ENCODE data around the gene ARVCF. TPM values are rescaled to one million over a fixed set of nuclear protein-coding genes. Genes with fewer than 3 reads are reported as not detected.

Gene ARVCF
- 152 and 191 TPM in 2 replicates for total RNA-seq

- DNase-seq (ENCODE audit: extremely low read depth, low read depth, low spot score), result no peak
Observed at GRCh38 chr22:20016734-20017621, at the start of gene ARVCF. Gene ARVCF, minus strand, starts transcription at chr22:20016823. Its CDS starts 26,029 bp downstream, at chr22:19990794.

- no peak for DNase-seq (ENCODE audit: extremely low read depth, low read depth, low spot score)
Observed at GRCh38 chr22:20065896-20066616, 49.4 kb upstream of the ARVCF start.

GRCh38 chr22:20064545-20065262 lies 48.1 kb upstream of the ARVCF start:
- DNase-seq (ENCODE audit: extremely low read depth, low read depth, low spot score), result no peak

- no peak for DNase-seq (ENCODE audit: extremely low read depth, low read depth, low spot score)
Observed at GRCh38 chr22:20064140-20064480, 47.5 kb upstream of the ARVCF start.

- no peak for DNase-seq (ENCODE audit: extremely low read depth, low read depth, low spot score)
Observed at GRCh38 chr22:20063271-20064139, 46.9 kb upstream of the ARVCF start.

- no peak for DNase-seq (ENCODE audit: extremely low read depth, low read depth, low spot score)
Observed at GRCh38 chr22:20062766-20063083, 46.1 kb upstream of the ARVCF start.

- no peak for DNase-seq (ENCODE audit: extremely low read depth, low read depth, low spot score)
Observed at GRCh38 chr22:20062043-20062765, 45.6 kb upstream of the ARVCF start.

- DNase-seq (ENCODE audit: extremely low read depth, low read depth, low spot score), result no peak
Observed at GRCh38 chr22:20061481-20061861, 44.8 kb upstream of the ARVCF start.

GRCh38 chr22:20060700-20061480 lies 44.3 kb upstream of the ARVCF start:
- no peak for DNase-seq (ENCODE audit: extremely low read depth, low read depth, low spot score)

GRCh38 chr22:20058989-20059770 lies 42.6 kb upstream of the ARVCF start:
- no peak for DNase-seq (ENCODE audit: extremely low read depth, low read depth, low spot score)

- DNase-seq (ENCODE audit: extremely low read depth, low read depth, low spot score), result no peak
Observed at GRCh38 chr22:20057596-20058268, 41.1 kb upstream of the ARVCF start.

GRCh38 chr22:20056696-20057386 lies 40.2 kb upstream of the ARVCF start:
- no peak for DNase-seq (ENCODE audit: extremely low read depth, low read depth, low spot score)

GRCh38 chr22:20056161-20056560 lies 39.5 kb upstream of the ARVCF start:
- DNase-seq (ENCODE audit: extremely low read depth, low read depth, low spot score), result no peak

- no peak for DNase-seq (ENCODE audit: extremely low read depth, low read depth, low spot score)
Observed at GRCh38 chr22:20055654-20056053, 39.0 kb upstream of the ARVCF start.

- no peak for DNase-seq (ENCODE audit: extremely low read depth, low read depth, low spot score)
Observed at GRCh38 chr22:20055144-20055543, 38.5 kb upstream of the ARVCF start.

GRCh38 chr22:20054485-20054884 lies 37.9 kb upstream of the ARVCF start:
- DNase-seq (ENCODE audit: extremely low read depth, low read depth, low spot score), result no peak

GRCh38 chr22:20054034-20054427 lies 37.4 kb upstream of the ARVCF start:
- no peak for DNase-seq (ENCODE audit: extremely low read depth, low read depth, low spot score)

All from glomerular endothelial cell (primary cell).